Astrocyte (in vitro differentiated cells and primary cell): ENCODE measurements around the gene AUP1. TPM values are rescaled to one million over a fixed set of nuclear protein-coding genes. Genes with fewer than 3 reads are reported as not detected.

ENCODE experiments used
- DNase-seq: peaks from one replicate; pipeline ENCODE4 v3.0.0-alpha.2; 2010; ENCODE audit warnings: low read depth
- FAIRE-seq: peaks from 2 replicates; lab custom pipeline; 2011; peaks lifted over from hg19 to GRCh38; lab: Jason Lieb, UNC
- H2AFZ ChIP-seq: 2 replicates; pipeline ENCODE4 v1.6.0; 2012; ENCODE audit warnings: low read depth, low read length, inconsistent platforms
- H3K27ac ChIP-seq: 2 replicates; pipeline ENCODE4 v1.5.1; 2011; ENCODE audit warnings: low read depth, low read length, inconsistent platforms
- H3K27me3 ChIP-seq: 2 replicates; pipeline ENCODE4 v1.6.0; 2011; ENCODE audit warnings: low read length, inconsistent platforms; ENCODE audit not compliant: insufficient read depth
- H3K36me3 ChIP-seq: 2 replicates; pipeline ENCODE4 v1.5.1; 2011; ENCODE audit warnings: low read length, inconsistent platforms; ENCODE audit not compliant: insufficient read depth
- H3K4me1 ChIP-seq: 2 replicates; pipeline ENCODE4 v1.5.1; 2011; ENCODE audit warnings: low read length, inconsistent platforms; ENCODE audit not compliant: insufficient read depth
- H3K4me2 ChIP-seq: 2 replicates; pipeline ENCODE4 v1.6.0; 2012; ENCODE audit warnings: low read length, inconsistent platforms
- H3K4me3 ChIP-seq: 2 replicates; pipeline ENCODE4 v1.5.1; 2011; ENCODE audit warnings: low read depth, mild to moderate bottlenecking, low read length, inconsistent platforms; ENCODE audit not compliant: insufficient read depth
- H3K79me2 ChIP-seq: 2 replicates; pipeline ENCODE4 v1.6.0; 2012; ENCODE audit warnings: mild to moderate bottlenecking, low read length, inconsistent platforms; ENCODE audit not compliant: insufficient read depth
- H3K9ac ChIP-seq: 2 replicates; pipeline ENCODE4 v1.6.0; 2012; ENCODE audit warnings: mild to moderate bottlenecking, low read length, inconsistent platforms
- H3K9me3 ChIP-seq: 2 replicates; pipeline ENCODE4 v1.5.1; 2012; ENCODE audit warnings: low read depth, mild to moderate bottlenecking, low read length, inconsistent platforms; ENCODE audit not compliant: insufficient read depth
- H4K20me1 ChIP-seq: 2 replicates; pipeline ENCODE4 v1.6.0; 2012; ENCODE audit warnings: low read length, inconsistent platforms; ENCODE audit not compliant: insufficient read depth
- H3K27ac Mint-ChIP-seq: one replicate; pipeline ENCODE4 v1.8.0; 2021; ENCODE audit warnings: mild to moderate bottlenecking, mixed read lengths; ENCODE audit not compliant: unreplicated experiment
- H3K27me3 Mint-ChIP-seq: one replicate; pipeline ENCODE4 v1.8.0; 2021; ENCODE audit warnings: low read depth, mixed read lengths; ENCODE audit not compliant: unreplicated experiment
- H3K36me3 Mint-ChIP-seq: one replicate; pipeline ENCODE4 v1.8.0; 2021; ENCODE audit warnings: low read depth, mixed read lengths; ENCODE audit not compliant: unreplicated experiment
- H3K4me1 Mint-ChIP-seq: one replicate; pipeline ENCODE4 v1.8.0; 2021; ENCODE audit warnings: low read depth, mixed read lengths; ENCODE audit not compliant: unreplicated experiment
- H3K4me3 Mint-ChIP-seq: one replicate; pipeline ENCODE4 v1.8.0; 2021; ENCODE audit warnings: mild to moderate bottlenecking, moderate library complexity, mixed read lengths; ENCODE audit not compliant: unreplicated experiment
- H3K9me3 Mint-ChIP-seq: one replicate; pipeline ENCODE4 v1.8.0; 2021; ENCODE audit warnings: mild to moderate bottlenecking, mixed read lengths; ENCODE audit not compliant: unreplicated experiment
- EZH2 ChIP-seq: IDR thresholded peaks from 2 replicates; pipeline ENCODE4 v1.6.1; 2012; ENCODE audit warnings: mild to moderate bottlenecking, low read length, inconsistent platforms; ENCODE audit not compliant: insufficient read depth
- total RNA-seq: library from RNA; stranded (reverse); gene quantifications from 2 replicates; pipeline ENCODE4 v1.2.1, GENCODE V29; 2021
- TF ChIP-seq, protein P1 (sequence below): IDR thresholded peaks from 2 replicates; pipeline ENCODE4 v1.5.1; 2011; ENCODE audit warnings: low read depth, mild to moderate bottlenecking, inconsistent platforms, low read length, moderate library complexity; ENCODE audit not compliant: insufficient read depth

Gene AUP1
- total RNA-seq, 1 donor from 2014 or later = 82.5 TPM

- Mint-ChIP-seq H3K4me1 (peaks cover 8% of the 10 kb centered on the region), H3K9me3 (peaks cover 5% of the 10 kb centered on the region), H3K36me3 (peaks cover 11% of the 10 kb centered on the region), H3K4me3 (no peak within 1 kb of the TSS), H3K27me3 (peaks cover 24% of the 10 kb centered on the region), H3K27ac (no peak within 1 kb of the TSS)
- H3K4me3 ChIP-seq = no peak within 1 kb of the TSS
- H3K4me1 ChIP-seq = peaks cover 16% of the 10 kb centered on the region
- no peak within 1 kb of the TSS for H3K4me2 ChIP-seq
- H3K79me2 ChIP-seq = peaks cover 41% of the 10 kb centered on the region
- H3K27ac ChIP-seq = no peak within 1 kb of the TSS
- H3K36me3 ChIP-seq = peaks cover 19% of the 10 kb centered on the region
- H2AFZ ChIP-seq = no peak within 1 kb of the TSS
- no peak for FAIRE-seq
- peaks cover 26% of the 10 kb centered on the region for H4K20me1 ChIP-seq
- no peaks in the 10 kb centered on the region for H3K9me3 ChIP-seq
- TF ChIP-seq EZH2 = no peak
- TF ChIP-seq, protein P1, sequence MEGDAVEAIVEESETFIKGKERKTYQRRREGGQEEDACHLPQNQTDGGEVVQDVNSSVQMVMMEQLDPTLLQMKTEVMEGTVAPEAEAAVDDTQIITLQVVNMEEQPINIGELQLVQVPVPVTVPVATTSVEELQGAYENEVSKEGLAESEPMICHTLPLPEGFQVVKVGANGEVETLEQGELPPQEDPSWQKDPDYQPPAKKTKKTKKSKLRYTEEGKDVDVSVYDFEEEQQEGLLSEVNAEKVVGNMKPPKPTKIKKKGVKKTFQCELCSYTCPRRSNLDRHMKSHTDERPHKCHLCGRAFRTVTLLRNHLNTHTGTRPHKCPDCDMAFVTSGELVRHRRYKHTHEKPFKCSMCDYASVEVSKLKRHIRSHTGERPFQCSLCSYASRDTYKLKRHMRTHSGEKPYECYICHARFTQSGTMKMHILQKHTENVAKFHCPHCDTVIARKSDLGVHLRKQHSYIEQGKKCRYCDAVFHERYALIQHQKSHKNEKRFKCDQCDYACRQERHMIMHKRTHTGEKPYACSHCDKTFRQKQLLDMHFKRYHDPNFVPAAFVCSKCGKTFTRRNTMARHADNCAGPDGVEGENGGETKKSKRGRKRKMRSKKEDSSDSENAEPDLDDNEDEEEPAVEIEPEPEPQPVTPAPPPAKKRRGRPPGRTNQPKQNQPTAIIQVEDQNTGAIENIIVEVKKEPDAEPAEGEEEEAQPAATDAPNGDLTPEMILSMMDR = no peak
- H3K9ac ChIP-seq = no peak within 1 kb of the TSS
- DNase-seq = no peak
- H3K27me3 ChIP-seq = peaks cover under 1% of the 10 kb centered on the region
Observed at GRCh38 chr2:74525717-74526648, 3.5 kb downstream of the AUP1 start, which contains the start of gene DQX1. Gene DQX1 (minus strand): TSS chr2:74526231. CDS start chr2:74525729, 502 bp downstream.

DNA sequence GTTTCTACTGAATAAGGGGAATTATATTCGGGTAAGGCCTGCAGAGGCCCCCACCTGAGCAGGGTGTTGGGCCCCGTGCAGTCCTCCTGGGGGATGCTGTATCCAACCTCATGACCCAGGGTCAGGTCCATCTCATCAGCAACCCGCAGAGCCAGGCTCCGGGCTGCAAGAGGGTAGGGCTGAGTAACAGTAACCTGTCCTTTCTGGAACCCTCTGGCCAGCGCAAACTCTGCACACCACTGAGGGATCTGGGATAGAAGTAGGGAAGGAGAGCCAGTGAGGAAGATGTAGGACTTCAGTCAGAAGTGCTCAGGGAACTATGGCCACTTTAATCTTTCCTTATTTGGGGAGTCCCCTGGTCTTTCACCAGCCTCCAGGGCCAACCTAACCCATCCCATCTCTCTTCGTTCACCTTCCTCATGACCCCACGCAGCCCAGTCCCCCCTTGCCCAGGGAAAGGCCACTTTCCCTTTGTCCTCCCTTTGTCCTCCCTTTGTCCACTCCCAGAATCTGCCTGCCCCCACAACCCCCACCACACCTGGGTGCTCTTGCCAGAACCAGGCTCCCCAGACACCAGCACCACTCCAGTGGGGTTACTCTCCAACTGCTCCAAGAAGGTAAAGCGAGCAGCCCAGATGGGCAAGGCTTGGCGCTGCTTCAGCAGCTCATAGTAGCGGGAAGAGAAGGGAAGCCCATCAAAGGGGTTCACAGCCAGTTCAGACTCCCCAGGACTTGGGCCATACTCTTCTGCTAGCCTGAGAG, 4.4 kb downstream of the AUP1 start:
- Histone ChIP-seq H3K4me1 (peaks cover 11% of the 10 kb centered on the region), H3K9ac (no peak overlapping the region), H3K36me3 (peaks cover 19% of the 10 kb centered on the region), H3K4me2 (no peak overlapping the region), H3K27ac (no peak overlapping the region), H3K4me3 (no peak overlapping the region), H2AFZ (no peak overlapping the region), H4K20me1 (peaks cover 25% of the 10 kb centered on the region), H3K9me3 (no peaks in the 10 kb centered on the region), H3K79me2 (peaks cover 33% of the 10 kb centered on the region), H3K27me3 (peaks cover 8% of the 10 kb centered on the region)
- H3K9me3 Mint-ChIP-seq = peaks cover 5% of the 10 kb centered on the region
- DNase-seq = no peak
- TF ChIP-seq EZH2 = no peak
- TF ChIP-seq, protein P1 = no peak
- H3K27ac Mint-ChIP-seq = no peak overlapping the region
- no peak overlapping the region for H3K4me3 Mint-ChIP-seq
- no peak for FAIRE-seq
- H3K4me1 Mint-ChIP-seq = peaks cover 5% of the 10 kb centered on the region
- peaks cover 29% of the 10 kb centered on the region for H3K27me3 Mint-ChIP-seq
- peaks cover 11% of the 10 kb centered on the region for H3K36me3 Mint-ChIP-seq
